Measurements from ENCODE around the gene FMN1.

FMN1 gene

GRCh38 chr15:32899126-32899596 is 295.4 kb downstream of the FMN1 start:
- TF ChIP-seq GATA3 (IDR thresholded peaks at IDR 0.05; ENCODE audit: low read depth, low read length) (no peak), GATA2 (IDR thresholded peaks at IDR 0.05; ENCODE audit: low read depth, low read length) (no peak)

- no peak for TF ChIP-seq GATA3 (IDR thresholded peaks at IDR 0.05; ENCODE audit: low read depth, low read length)
- no peak for TF ChIP-seq GATA2 (IDR thresholded peaks at IDR 0.05; ENCODE audit: low read depth, low read length)
These were observed 296.1 kb downstream of the FMN1 start for GRCh38 chr15:32898414-32898813.

DNA sequence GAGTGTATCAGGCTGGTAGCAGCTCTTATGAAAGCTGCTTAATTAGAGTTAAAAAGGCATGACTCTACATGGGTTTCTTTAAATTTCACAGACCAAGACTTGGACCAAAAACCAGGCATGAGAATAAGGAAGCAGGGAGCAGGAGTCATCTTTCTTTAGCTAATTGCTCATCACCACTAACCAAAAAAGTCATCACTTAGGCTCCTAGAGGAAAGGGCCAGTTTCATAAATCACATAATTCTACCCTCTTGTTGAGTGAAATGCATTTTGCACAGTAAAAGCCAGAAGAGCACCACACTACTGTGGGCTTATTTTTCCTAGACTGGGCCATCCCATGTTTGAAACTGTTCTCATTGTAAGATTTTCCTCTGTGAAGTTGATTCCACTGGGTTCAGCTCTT is 301.1 kb downstream of the FMN1 start:
- TF ChIP-seq GATA3 (IDR thresholded peaks at IDR 0.05; ENCODE audit: low read depth, low read length) = no peak
- TF ChIP-seq GATA2 (IDR thresholded peaks at IDR 0.05; ENCODE audit: low read depth, low read length) = no peak

- no peak for TF ChIP-seq GATA3 (IDR thresholded peaks at IDR 0.05; ENCODE audit: low read depth, low read length)
- TF ChIP-seq GATA2 (IDR thresholded peaks at IDR 0.05; ENCODE audit: low read depth, low read length) = no peak
These were observed 305.3 kb downstream of the FMN1 start for GRCh38 chr15:32889214-32889613.

DNA sequence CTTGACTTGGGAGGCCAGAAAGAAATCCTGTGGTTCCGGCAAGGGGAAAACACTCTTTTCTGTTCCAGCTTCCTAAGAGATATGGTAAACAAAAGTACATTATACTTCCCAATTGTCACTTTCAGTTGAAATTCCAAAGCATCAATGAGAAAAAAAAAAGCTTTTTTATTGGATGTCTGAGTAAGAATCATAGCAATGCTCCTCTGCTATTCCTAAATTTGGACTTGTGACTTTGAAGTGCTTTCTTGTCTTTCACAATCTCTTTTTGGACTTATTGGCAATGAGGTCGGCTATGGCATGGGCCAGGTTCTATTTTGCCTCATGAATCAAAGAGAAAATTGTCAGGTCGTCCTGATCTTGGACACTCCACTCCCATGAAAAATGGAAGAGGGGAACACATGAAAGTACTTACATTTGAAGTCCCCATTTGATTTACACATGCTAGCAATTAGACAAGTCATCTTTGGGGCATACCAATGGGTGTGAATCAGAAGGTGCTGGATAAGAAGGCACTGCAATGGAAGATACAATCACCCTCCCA is 306.2 kb downstream of the FMN1 start:
- TF ChIP-seq GATA2 (IDR thresholded peaks at IDR 0.05; ENCODE audit: low read depth, low read length) (no peak), GATA3 (IDR thresholded peaks at IDR 0.05; ENCODE audit: low read depth, low read length) (no peak)

DNA sequence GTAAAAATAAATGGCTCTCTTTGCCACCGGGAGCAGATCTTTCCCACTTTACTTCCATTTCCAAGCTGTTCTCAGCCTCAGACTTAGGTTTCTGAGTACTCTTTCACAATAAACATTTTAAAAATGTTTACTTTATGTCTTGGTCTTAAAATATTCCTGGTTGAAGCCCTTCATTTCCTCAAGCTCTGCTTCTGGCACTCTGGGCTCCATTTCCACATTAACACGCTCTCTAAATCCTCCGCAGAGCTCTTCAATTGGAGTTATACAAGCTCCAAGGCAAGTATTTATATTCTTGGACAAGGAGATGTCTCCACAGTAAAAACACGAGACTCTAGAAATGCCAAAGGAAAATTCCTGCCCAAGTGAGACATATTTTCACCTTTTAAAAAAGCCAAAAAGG is 307.4 kb downstream of the FMN1 start:
- TF ChIP-seq GATA2 (IDR thresholded peaks at IDR 0.05; ENCODE audit: low read depth, low read length) = no peak
- TF ChIP-seq GATA3 (IDR thresholded peaks at IDR 0.05; ENCODE audit: low read depth, low read length) = no peak

DNA sequence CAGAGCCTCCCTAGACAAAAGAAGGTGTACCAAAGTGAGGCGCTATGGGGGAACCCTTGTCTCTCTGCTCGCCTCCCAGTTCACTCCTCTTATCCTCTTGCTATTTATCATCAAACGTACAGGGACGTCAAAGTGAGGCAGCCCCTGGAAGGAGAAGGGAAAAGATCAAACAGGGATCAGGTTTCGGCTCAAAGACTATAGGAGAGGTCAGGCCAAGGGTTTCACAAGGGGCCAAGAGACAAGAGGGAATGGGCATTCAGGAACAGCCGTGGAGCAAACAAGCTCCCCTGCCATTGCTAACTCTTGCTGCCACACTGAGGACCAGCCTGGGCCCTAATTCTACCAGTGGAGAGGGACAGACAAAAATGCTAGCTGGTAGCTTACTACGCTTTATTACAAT is 308.1 kb downstream of the FMN1 start:
- TF ChIP-seq GATA2 (IDR thresholded peaks at IDR 0.05; ENCODE audit: low read depth, low read length) = no peak
- TF ChIP-seq GATA3 (IDR thresholded peaks at IDR 0.05; ENCODE audit: low read depth, low read length) = no peak

- TF ChIP-seq GATA2 (IDR thresholded peaks at IDR 0.05; ENCODE audit: low read depth, low read length) (peak; percentile 15; the same call in 1 of the 2 replicates), GATA3 (IDR thresholded peaks at IDR 0.05; ENCODE audit: low read depth, low read length) (no peak)
These were observed 308.8 kb downstream of the FMN1 start for GRCh38 chr15:32885713-32886112.

DNA sequence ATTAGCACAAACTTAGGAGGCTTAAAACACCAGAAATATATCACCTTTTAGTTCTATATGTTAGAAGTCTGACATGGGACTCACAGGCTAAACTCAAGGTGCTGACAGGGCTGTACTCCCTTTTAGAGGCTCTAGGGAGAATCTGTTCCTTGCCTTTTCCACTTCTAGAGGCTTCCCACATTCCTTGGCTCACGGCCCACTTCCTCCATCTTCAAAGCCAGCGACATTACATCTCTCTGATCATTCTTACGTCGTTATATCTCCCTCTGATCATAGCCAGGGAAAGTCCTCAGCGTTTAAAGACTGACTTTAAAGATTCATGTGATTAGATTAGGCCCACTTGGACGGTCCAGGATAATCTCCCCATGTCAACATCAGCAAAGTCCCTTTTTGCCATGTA is 310.4 kb downstream of the FMN1 start:
- TF ChIP-seq GATA2 (IDR thresholded peaks at IDR 0.05; ENCODE audit: low read depth, low read length) (no peak), GATA3 (IDR thresholded peaks at IDR 0.05; ENCODE audit: low read depth, low read length) (no peak)

- no peak for TF ChIP-seq GATA3 (IDR thresholded peaks at IDR 0.05; ENCODE audit: low read depth, low read length)
- TF ChIP-seq GATA2 (IDR thresholded peaks at IDR 0.05; ENCODE audit: low read depth, low read length) = no peak
These were observed 311.6 kb downstream of the FMN1 start for GRCh38 chr15:32882955-32883354.

GRCh38 chr15:32881528-32881927 is 313.0 kb downstream of the FMN1 start:
- TF ChIP-seq GATA2 (IDR thresholded peaks at IDR 0.05; ENCODE audit: low read depth, low read length) (no peak), GATA3 (IDR thresholded peaks at IDR 0.05; ENCODE audit: low read depth, low read length) (no peak)

- TF ChIP-seq GATA3 (IDR thresholded peaks at IDR 0.05; ENCODE audit: low read depth, low read length) (no peak), GATA2 (IDR thresholded peaks at IDR 0.05; ENCODE audit: low read depth, low read length) (no peak)
These were observed 313.9 kb downstream of the FMN1 start for GRCh38 chr15:32880642-32881041.

GRCh38 chr15:32879980-32880379 is 314.5 kb downstream of the FMN1 start:
- TF ChIP-seq GATA2 (IDR thresholded peaks at IDR 0.05; ENCODE audit: low read depth, low read length) (no peak), GATA3 (IDR thresholded peaks at IDR 0.05; ENCODE audit: low read depth, low read length) (no peak)

- TF ChIP-seq GATA2 (IDR thresholded peaks at IDR 0.05; ENCODE audit: low read depth, low read length) = no peak
- no peak for TF ChIP-seq GATA3 (IDR thresholded peaks at IDR 0.05; ENCODE audit: low read depth, low read length)
These were observed 315.4 kb downstream of the FMN1 start for GRCh38 chr15:32878869-32879805.

- no peak for TF ChIP-seq GATA3 (IDR thresholded peaks at IDR 0.05; ENCODE audit: low read depth, low read length)
- TF ChIP-seq GATA2 (IDR thresholded peaks at IDR 0.05; ENCODE audit: low read depth, low read length) = no peak
These were observed 316.2 kb downstream of the FMN1 start for GRCh38 chr15:32878342-32878741.

Data from SH-SY5Y (cell line).